GM18526 (cell line): ENCODE data around the gene CISD1.

ENCODE experiments used
- POLR2A ChIP-seq: IDR thresholded peaks from 3 replicates; pipeline ENCODE4 v1.6.1; 2011; ENCODE audit not compliant: insufficient read length; ENCODE audit errors: extremely low read depth

The CISD1 gene

GRCh38 chr10:58268946-58269781 lies at the start of gene CISD1:
Gene CISD1, plus strand, starts transcription at chr10:58269162. Its CDS starts 112 bp downstream, at chr10:58269274.
- TF ChIP-seq POLR2A: peak; percentile 82

- TF ChIP-seq POLR2A: no peak
These were observed 49.1 kb upstream of the CISD1 start for GRCh38 chr10:58219875-58220274.

- no peak for TF ChIP-seq POLR2A
These were observed 48.1 kb upstream of the CISD1 start for GRCh38 chr10:58220769-58221451.

- no peak for TF ChIP-seq POLR2A
These were observed 43.3 kb upstream of the CISD1 start for GRCh38 chr10:58225654-58226053.

- no peak for TF ChIP-seq POLR2A
These were observed 31.7 kb upstream of the CISD1 start for GRCh38 chr10:58237014-58237834.

GRCh38 chr10:58239561-58240169 lies 29.3 kb upstream of the CISD1 start:
- TF ChIP-seq POLR2A: no peak

- TF ChIP-seq POLR2A: no peak
These were observed 28.4 kb upstream of the CISD1 start for GRCh38 chr10:58240531-58240930.

- TF ChIP-seq POLR2A: no peak
These were observed 27.6 kb upstream of the CISD1 start for GRCh38 chr10:58241346-58241745.

- no peak for TF ChIP-seq POLR2A
These were observed 25.7 kb upstream of the CISD1 start for GRCh38 chr10:58243269-58243668.

GRCh38 chr10:58253184-58253583 lies 15.8 kb upstream of the CISD1 start:
- TF ChIP-seq POLR2A: no peak

GRCh38 chr10:58254644-58255043 lies 14.3 kb upstream of the CISD1 start:
- TF ChIP-seq POLR2A: no peak

- TF ChIP-seq POLR2A: no peak
These were observed 9.8 kb upstream of the CISD1 start for GRCh38 chr10:58258977-58259692.

- no peak for TF ChIP-seq POLR2A
These were observed 8.6 kb upstream of the CISD1 start for GRCh38 chr10:58260334-58260733.

- no peak for TF ChIP-seq POLR2A
These were observed 6.2 kb upstream of the CISD1 start for GRCh38 chr10:58262766-58263165.
